ENCODE data around the gene PLEKHM2.
A peak's percentile ranks its signal among the peaks of the same experiment; 100 is the strongest.

The PLEKHM2 gene

GRCh38 chr1:15739745-15740144, 55.6 kb downstream of the PLEKHM2 start:
- CTCF ChIA-PET = interaction anchor here (0.7 kb wide), 1 partner anchor 150 kb away, joined by 3 read pairs; no protein-coding TSS in a partner anchor
- peak overlapping the region; percentile 84 for H3K27ac ChIP-seq
- DNase-seq (ENCODE audit: low spot score) = no peak
- POLR2A ChIA-PET (ENCODE audit: low non-redundant PET) = no interaction called here
- no peak for TF ChIP-seq CTCF (conservative IDR thresholded peaks at IDR 0.05; ENCODE audit: low read depth)

- ChIA-PET CTCF (interaction anchor here (0.6 to 1.3 kb wide), 15 partner anchors 9 to 570 kb away, joined by 3 to 12 read pairs (median 3); no protein-coding TSS in a partner anchor), POLR2A (ENCODE audit: low non-redundant PET) (no interaction called here)
- DNase-seq (ENCODE audit: low spot score) = peak; percentile 87
- H3K27ac ChIP-seq = peak overlapping the region; percentile 84
- peak; percentile 94 for TF ChIP-seq CTCF (conservative IDR thresholded peaks at IDR 0.05; ENCODE audit: low read depth)
These were observed 57.1 kb downstream of the PLEKHM2 start for GRCh38 chr1:15740924-15741850.

- ChIA-PET POLR2A (ENCODE audit: low non-redundant PET) (no interaction called here), CTCF (interaction anchor here (0.6 to 0.7 kb wide), 2 partner anchors 20 to 254 kb away, joined by 3 to 4 read pairs; no protein-coding TSS in a partner anchor)
- H3K27ac ChIP-seq = peak within 1 kb of the TSS; percentile 84
- no peak for DNase-seq (ENCODE audit: low spot score)
- TF ChIP-seq CTCF (conservative IDR thresholded peaks at IDR 0.05; ENCODE audit: low read depth) = no peak
These were observed 58.2 kb downstream of the PLEKHM2 start, which contains the start of gene TMEM82 for GRCh38 chr1:15742339-15742801. TMEM82 (plus strand) TSS chr1:15742499; CDS start chr1:15742560, 61 bp downstream.

- DNase-seq (ENCODE audit: low spot score) = no peak
- TF ChIP-seq CTCF (conservative IDR thresholded peaks at IDR 0.05; ENCODE audit: low read depth) = no peak
- ChIA-PET POLR2A (ENCODE audit: low non-redundant PET) (no interaction called here), CTCF (interaction anchor here (0.7 kb wide), 1 partner anchor 35 kb away, joined by 3 read pairs; no protein-coding TSS in a partner anchor)
- H3K27ac ChIP-seq = peak overlapping the region; percentile 30
These were observed 60.1 kb downstream of the PLEKHM2 start for GRCh38 chr1:15744122-15744679.

GRCh38 chr1:15747378-15747777, 63.3 kb downstream of the PLEKHM2 start:
- peak overlapping the region; percentile 87 for H3K27ac ChIP-seq
- CTCF ChIA-PET = interaction anchor here (0.6 kb wide), 1 partner anchor 778 kb away, joined by 3 read pairs; no protein-coding TSS in a partner anchor
- POLR2A ChIA-PET (ENCODE audit: low non-redundant PET) = no interaction called here

More at GRCh38 chr1:15747378-15747777, 63.3 kb downstream of the PLEKHM2 start:
- no peak for TF ChIP-seq CTCF (conservative IDR thresholded peaks at IDR 0.05; ENCODE audit: low read depth)
- DNase-seq (ENCODE audit: low spot score) = no peak
